ENCODE data around the gene ARID3A. TPM values are rescaled to one million over a fixed set of nuclear protein-coding genes. Genes with fewer than 3 reads are reported as not detected.

ARID3A gene
- total and polyA plus RNA-seq, 2 of the 13 experiments (the other 11 are each of a cell fraction or from before 2014, with no cell fraction given) = 71.3 to 77.9 TPM

- Histone ChIP-seq H3K27me3 (ENCODE audit: control insufficient read depth in 1 of 2, insufficient read depth in 2 of 2, low read length in 2 of 2) (no peaks in the 10 kb centered on the region), H3K27ac (ENCODE audit: extremely low read length, insufficient read depth, low read length) (no peak overlapping the region), H3K9me3 (ENCODE audit: low read length) (no peaks in the 10 kb centered on the region), H3K4me1 (ENCODE audit: insufficient read depth, low read length) (no peaks in the 10 kb centered on the region), H3K4me3 (replicated peaks in 1 of 3; ENCODE audit: insufficient read depth in 1 of 3, low read depth in 2 of 3, low read length in 3 of 3) (no peak overlapping the region), H4K20me1 (ENCODE audit: insufficient read depth, low read length) (no peaks in the 10 kb centered on the region), H3K4me2 (ENCODE audit: low read depth, low read length) (no peak overlapping the region), H3K9ac (ENCODE audit: insufficient read depth, low read depth, low read length) (no peak overlapping the region), H3K79me2 (ENCODE audit: insufficient read depth, low read length) (no peaks in the 10 kb centered on the region), H2AFZ (ENCODE audit: low read length) (no peak overlapping the region), H3K36me3 (replicated peaks in 1 of 2; ENCODE audit: control insufficient read depth in 1 of 2, insufficient read depth in 2 of 2, low read length in 2 of 2) (peaks cover 32 to 44% of the 10 kb centered on the region in 2 experiments)
- ATAC-seq (peak; percentile 13; the same call in 1 of the 3 replicates), DNase-seq (ENCODE audit: low spot score) (no peak), FAIRE-seq (no peak)
- over 99% methylated on average over 12 of the region's 14 CpGs for WGBS (ENCODE audit: low lambda C conversion rate)
- intact Hi-C loops (cut with micrococcal nuclease; ENCODE audit: unreplicated experiment) = no loop called here
- CTCF ChIA-PET (ENCODE audit: low intra/inter-chr PET ratio, low total read pairs) = interaction anchor here (1.3 kb wide), 1 partner anchor 12 kb away, joined by 7 read pairs; no protein-coding TSS in a partner anchor
- POLR2A ChIA-PET = interaction anchor here (0.7 to 1.5 kb wide), 7 partner anchors 9 to 46 kb away, joined by 3 to 6 read pairs (median 4); no protein-coding TSS in a partner anchor
- BruUV-seq (replicated peaks) = no TSS peak
- in situ Hi-C loops (cut with HindIII; ENCODE audit: extremely low pct_ligation_motif_present, low pct_unique_long_range_greater_than_20kb) = no loop called here
- no peak for TF ChIP-seq ZNF3 (CRISPR knock-in tag; IDR thresholded peaks at IDR 0.05)
- peak; percentile 51 for TF ChIP-seq ZNF687 (CRISPR knock-in tag; IDR thresholded peaks at IDR 0.05)
- TF ChIP-seq NAIF1 (CRISPR knock-in tag; IDR thresholded peaks at IDR 0.05; ENCODE audit: borderline replicate concordance) = no peak
- peak; percentile 34 for TF ChIP-seq AGO2 (optimal IDR thresholded peaks at IDR 0.05; ENCODE audit: low read depth, low read length)
- TF ChIP-seq ZBTB39 (CRISPR knock-in tag; IDR thresholded peaks at IDR 0.05) = no peak
- peak; percentile 79 for TF ChIP-seq CTCF (CRISPR knock-in tag; IDR thresholded peaks at IDR 0.05)
- peak; percentile 91; the same call in 1 of the 2 replicates for TF ChIP-seq CHD4 (IDR thresholded peaks at IDR 0.05; ENCODE audit: borderline replicate concordance, low read length)
- TF ChIP-seq ZNF451 (CRISPR knock-in tag; IDR thresholded peaks at IDR 0.05) = no peak
- TF ChIP-seq ZNF121 (CRISPR knock-in tag; IDR thresholded peaks at IDR 0.05) = no peak
- 0 out of 2 replicates have a peak, but pooled peaks have one; percentile 29 for TF ChIP-seq ZMYM3 (CRISPR knock-in tag; IDR thresholded peaks at IDR 0.05)
- TF ChIP-seq ADNP (CRISPR knock-in tag; IDR thresholded peaks at IDR 0.05) = peak; percentile 49; the same call in 1 of the 2 replicates
- peak; percentile 43; the same call in 1 of the 2 replicates for TF ChIP-seq ZNF574 (CRISPR knock-in tag; IDR thresholded peaks at IDR 0.05)
- TF ChIP-seq RBM22 (optimal IDR thresholded peaks at IDR 0.05; ENCODE audit: low read length) = peak; percentile 82
- TF ChIP-seq AKAP8 (CRISPR knock-in tag; IDR thresholded peaks at IDR 0.05) = 0 out of 2 replicates have a peak, but pooled peaks have one; percentile 35
Measured at GRCh38 chr19:970695-971094, 44.9 kb downstream of the ARID3A start.

All from HepG2 (cell line).